Trophoblast cell (in vitro differentiated cells and primary cell): ENCODE results near the gene AUTS2.

Source experiments
- DNase-seq, 2 donors: peaks; one replicate each; pipeline ENCODE4 v3.0.0-alpha.2; 2016
- H2AFZ ChIP-seq: 2 replicates; pipeline ENCODE4 v1.6.1; 2013; ENCODE audit warnings: low read length, moderate library complexity, mild to moderate bottlenecking; ENCODE audit not compliant: insufficient read depth, poor library complexity
- H2AK5ac ChIP-seq: 2 replicates; pipeline ENCODE4 v1.6.1; 2013; ENCODE audit warnings: mild to moderate bottlenecking, low read length
- H2BK120ac ChIP-seq: 2 replicates; pipeline ENCODE4 v1.6.1; 2013; ENCODE audit warnings: low read length, mild to moderate bottlenecking, moderate library complexity; ENCODE audit not compliant: insufficient read depth, poor library complexity
- H2BK12ac ChIP-seq: 2 replicates; pipeline ENCODE4 v1.6.1; 2013; ENCODE audit warnings: mild to moderate bottlenecking, low read length, moderate library complexity
- H2BK5ac ChIP-seq: 2 replicates; pipeline ENCODE4 v1.6.1; 2013; ENCODE audit warnings: low read length, low read depth, moderate library complexity, mild to moderate bottlenecking; ENCODE audit not compliant: poor library complexity
- H3K14ac ChIP-seq: 2 replicates; pipeline ENCODE4 v1.6.1; 2013; ENCODE audit warnings: mild to moderate bottlenecking, low read length
- H3K18ac ChIP-seq: 2 replicates; pipeline ENCODE4 v1.6.1; 2013; ENCODE audit warnings: mild to moderate bottlenecking, low read length
- H3K23ac ChIP-seq: 2 replicates; pipeline ENCODE4 v1.6.1; 2013; ENCODE audit warnings: low read length
- H3K27ac ChIP-seq: 2 replicates; pipeline ENCODE4 v1.5.1; 2013; ENCODE audit warnings: low read depth, mild to moderate bottlenecking, inconsistent platforms, low read length, moderate library complexity
- H3K27me3 ChIP-seq: 2 replicates; pipeline ENCODE4 v1.6.1; 2013; ENCODE audit warnings: inconsistent platforms, mild to moderate bottlenecking, low read length, moderate library complexity; ENCODE audit not compliant: insufficient read depth
- H3K36me3 ChIP-seq, 2 experiments: 1 replicate in 1 of 2; 2 replicates in 1 of 2; pipeline ENCODE4 v1.6.1; 2013; ENCODE audit warnings: low read length in 2 of 2, mild to moderate bottlenecking in 2 of 2, moderate library complexity in 1 of 2; ENCODE audit not compliant: insufficient read depth in 2 of 2, control insufficient read depth in 1 of 2
- H3K4ac ChIP-seq: 2 replicates; pipeline ENCODE4 v1.6.1; 2013; ENCODE audit warnings: low read depth, mild to moderate bottlenecking, low read length, moderate library complexity
- H3K4me1 ChIP-seq, 2 experiments: 1 replicate in 1 of 2; 2 replicates in 1 of 2; pipeline ENCODE4 v1.6.1; 2013; ENCODE audit warnings: low read length in 2 of 2, mild to moderate bottlenecking in 2 of 2, moderate library complexity in 1 of 2; ENCODE audit not compliant: insufficient read depth in 2 of 2, control insufficient read depth in 1 of 2
- H3K4me2 ChIP-seq: 2 replicates; pipeline ENCODE4 v1.6.1; 2013; ENCODE audit warnings: inconsistent platforms, mild to moderate bottlenecking, low read length, moderate library complexity
- H3K4me3 ChIP-seq: 2 replicates; pipeline ENCODE4 v1.5.1; 2013; ENCODE audit warnings: mild to moderate bottlenecking, low read depth, low read length, inconsistent platforms
- H3K79me1 ChIP-seq: one replicate; pipeline ENCODE4 v1.6.1; 2013; ENCODE audit warnings: low read length
- H3K79me2 ChIP-seq: 2 replicates; pipeline ENCODE4 v1.6.1; 2013; ENCODE audit warnings: low read length, mild to moderate bottlenecking; ENCODE audit not compliant: control insufficient read depth, insufficient read depth, poor library complexity
- H3K9ac ChIP-seq: 2 replicates; pipeline ENCODE4 v1.6.1; 2013; ENCODE audit warnings: mild to moderate bottlenecking, low read length
- H3K9me3 ChIP-seq: 2 replicates; pipeline ENCODE4 v1.6.1; 2013; ENCODE audit warnings: low read depth, mild to moderate bottlenecking, control low read depth, inconsistent platforms, low read length; ENCODE audit not compliant: insufficient read depth
- H4K12ac ChIP-seq: 2 replicates; pipeline ENCODE4 v1.6.1; 2013; ENCODE audit warnings: low read depth, mild to moderate bottlenecking, low read length, moderate library complexity
- H4K8ac ChIP-seq: 2 replicates; pipeline ENCODE4 v1.6.1; 2013; ENCODE audit warnings: low read depth, mild to moderate bottlenecking, low read length, moderate library complexity
- H4K91ac ChIP-seq: one replicate; pipeline ENCODE4 v1.6.1; 2013; ENCODE audit warnings: low read depth, mild to moderate bottlenecking, low read length, moderate library complexity
- WGBS: extraction: QIAGEN DNeasy Blood & Tissue Kit; methylation state at CpG from one replicate; pipeline ENCODE4 v1.1.7; 2013; ENCODE audit warnings: missing lambda C conversion rate; ENCODE audit not compliant: insufficient read length, insufficient coverage; ENCODE audit errors: extremely low coverage; 5-methylcytosine and 5-hydroxymethylcytosine counted together

Gene AUTS2

DNA sequence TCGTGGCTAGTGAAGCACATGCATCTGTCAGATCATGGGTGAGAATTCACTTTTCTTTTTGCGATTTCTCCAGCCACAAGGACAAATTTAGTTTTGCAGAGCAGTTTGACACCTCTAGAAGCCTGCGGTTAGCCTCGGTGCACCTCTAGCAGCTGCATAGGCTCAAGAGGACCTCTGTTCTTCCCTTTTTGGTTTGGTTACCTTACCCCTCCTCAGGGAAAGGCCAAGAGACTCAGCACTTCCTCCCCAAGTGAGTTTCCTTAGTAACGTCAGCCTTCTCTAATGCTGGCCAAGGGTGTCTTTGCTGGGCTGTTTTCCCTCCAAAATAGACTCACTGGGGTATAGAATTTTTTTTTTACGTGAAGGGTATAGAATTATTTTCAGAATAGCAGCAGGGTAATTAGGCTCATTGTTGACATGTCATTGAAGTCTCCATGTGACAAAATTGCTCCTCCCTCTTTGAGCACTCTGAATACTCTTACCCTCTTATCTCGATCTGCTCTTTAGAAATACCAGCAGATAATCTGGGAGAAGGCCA, 97.8 kb downstream of the AUTS2 start:
- H2BK5ac ChIP-seq: no peak overlapping the region
- H3K27me3 ChIP-seq: no peaks in the 10 kb centered on the region
- no peak overlapping the region for H2AFZ ChIP-seq
- peaks cover 0 to 2% of the 10 kb centered on the region in 2 experiments for H3K4me1 ChIP-seq
- no peak overlapping the region for H3K23ac ChIP-seq
- no peak overlapping the region for H3K4me2 ChIP-seq
- H2BK120ac ChIP-seq: no peak overlapping the region
- peak overlapping the region; percentile 14 for H3K18ac ChIP-seq
- no peak overlapping the region for H3K9ac ChIP-seq
- no peak overlapping the region for H2AK5ac ChIP-seq
- no peak overlapping the region for H4K91ac ChIP-seq
- no peak overlapping the region for H3K4ac ChIP-seq
- no peak overlapping the region for H4K12ac ChIP-seq
- peaks cover 1% of the 10 kb centered on the region for H3K79me2 ChIP-seq
- H3K4me3 ChIP-seq: no peak overlapping the region
- no peaks in the 10 kb centered on the region for H3K79me1 ChIP-seq
- peak in 1 of 2 donors; percentile 39 for DNase-seq
- no peak overlapping the region for H3K27ac ChIP-seq
- no peak overlapping the region for H4K8ac ChIP-seq
- H3K9me3 ChIP-seq: peaks cover 2% of the 10 kb centered on the region
- no CpG with 5 or more reads among the region's 7 CpGs for WGBS
- no peak overlapping the region for H2BK12ac ChIP-seq
- no peaks in the 10 kb centered on the region for H3K36me3 ChIP-seq
- no peak overlapping the region for H3K14ac ChIP-seq

- H3K9me3 ChIP-seq: no peaks in the 10 kb centered on the region
- no peak overlapping the region for H4K12ac ChIP-seq
- H3K4me3 ChIP-seq: no peak overlapping the region
- no peak overlapping the region for H3K23ac ChIP-seq
- no peak overlapping the region for H2BK12ac ChIP-seq
- H3K18ac ChIP-seq: no peak overlapping the region
- no peak overlapping the region for H3K14ac ChIP-seq
- no peak overlapping the region for H2AFZ ChIP-seq
- no peak overlapping the region for H3K4ac ChIP-seq
- H3K4me2 ChIP-seq: no peak overlapping the region
- H3K27me3 ChIP-seq: no peaks in the 10 kb centered on the region
- H4K91ac ChIP-seq: no peak overlapping the region
- no peak overlapping the region for H2BK5ac ChIP-seq
- no peak overlapping the region for H3K27ac ChIP-seq
- WGBS: no CpG with 5 or more reads among the region's 5 CpGs
- no peak overlapping the region for H2BK120ac ChIP-seq
- H2AK5ac ChIP-seq: no peak overlapping the region
- H3K79me1 ChIP-seq: no peaks in the 10 kb centered on the region
- no peaks in the 10 kb centered on the region for H3K79me2 ChIP-seq
- no peak overlapping the region for H4K8ac ChIP-seq
- H3K4me1 ChIP-seq: peaks cover 0 to 5% of the 10 kb centered on the region in 2 experiments
- H3K9ac ChIP-seq: no peak overlapping the region
- DNase-seq: no peak
- H3K36me3 ChIP-seq: no peaks in the 10 kb centered on the region
Measured at GRCh38 chr7:69696686-69697685, 98.7 kb downstream of the AUTS2 start.

GRCh38 chr7:69698109-69698825, 100.0 kb downstream of the AUTS2 start:
- Histone ChIP-seq H2BK120ac (no peak overlapping the region), H3K9ac (no peak overlapping the region), H3K4me1 (peaks cover 0 to 5% of the 10 kb centered on the region in 2 experiments), H3K36me3 (no peaks in the 10 kb centered on the region), H2AFZ (no peak overlapping the region), H2AK5ac (no peak overlapping the region), H3K79me2 (no peaks in the 10 kb centered on the region), H3K18ac (no peak overlapping the region), H3K9me3 (no peaks in the 10 kb centered on the region), H4K8ac (no peak overlapping the region), H3K27ac (no peak overlapping the region), H4K91ac (no peak overlapping the region), H3K27me3 (no peaks in the 10 kb centered on the region), H2BK5ac (no peak overlapping the region), H3K23ac (no peak overlapping the region), H3K4me3 (no peak overlapping the region), H3K79me1 (no peaks in the 10 kb centered on the region), H4K12ac (no peak overlapping the region), H2BK12ac (no peak overlapping the region), H3K4me2 (no peak overlapping the region), H3K4ac (no peak overlapping the region), H3K14ac (no peak overlapping the region)
- DNase-seq: no peak
- no CpG with 5 or more reads among the region's 5 CpGs for WGBS

DNA sequence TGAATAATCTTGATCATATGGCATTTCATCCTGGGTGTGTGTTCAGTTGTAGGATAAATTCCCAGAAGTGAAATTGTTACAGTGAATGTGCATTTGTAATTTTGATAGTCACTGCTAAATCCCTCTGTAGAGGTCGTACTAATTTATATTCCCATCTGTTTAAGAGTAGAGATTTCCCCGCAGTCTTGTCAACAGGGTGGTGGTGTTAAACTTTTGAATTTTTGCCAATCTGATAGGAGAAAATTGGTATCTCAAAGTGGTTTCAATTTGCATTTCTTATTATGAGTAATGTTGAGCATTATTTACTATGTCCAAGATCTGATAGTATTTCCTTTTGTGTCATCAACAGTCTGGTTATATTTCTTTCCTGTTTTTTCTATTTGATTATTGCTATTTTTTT, 101.7 kb downstream of the AUTS2 start:
- Histone ChIP-seq H3K4ac (no peak overlapping the region), H2BK12ac (no peak overlapping the region)

More for the DNA sequence above, 101.7 kb downstream of the AUTS2 start:
- no CpG with 5 or more reads among the region's 2 CpGs for WGBS
- H3K4me2 ChIP-seq: no peak overlapping the region
- no peak overlapping the region for H4K91ac ChIP-seq
- no peak for DNase-seq
- no peaks in the 10 kb centered on the region for H3K79me2 ChIP-seq
- no peak overlapping the region for H2BK5ac ChIP-seq
- H3K14ac ChIP-seq: no peak overlapping the region
- no peak overlapping the region for H2BK120ac ChIP-seq
- H2AFZ ChIP-seq: no peak overlapping the region
- no peaks in the 10 kb centered on the region for H3K9me3 ChIP-seq
- no peak overlapping the region for H3K23ac ChIP-seq
- H3K18ac ChIP-seq: no peak overlapping the region
- H4K8ac ChIP-seq: no peak overlapping the region
- H3K4me1 ChIP-seq: peaks cover 0 to 5% of the 10 kb centered on the region in 2 experiments
- no peak overlapping the region for H3K9ac ChIP-seq
- H2AK5ac ChIP-seq: no peak overlapping the region
- no peaks in the 10 kb centered on the region for H3K27me3 ChIP-seq
- H3K27ac ChIP-seq: no peak overlapping the region
- H4K12ac ChIP-seq: no peak overlapping the region
- no peaks in the 10 kb centered on the region for H3K79me1 ChIP-seq
- no peaks in the 10 kb centered on the region for H3K36me3 ChIP-seq
- no peak overlapping the region for H3K4me3 ChIP-seq
